KMS-11 (cell line): Measurements from ENCODE around the gene CACNA1D.

Experiments used
- H2AFZ ChIP-seq: fragments of 200-600 bp; sonication (generic); 2 replicates; pipeline ENCODE4 v1.6.1; 2016; ENCODE audit warnings: antibody characterized with exemption, mixed run types, low read depth
- H3K27ac ChIP-seq: fragments of 200-600 bp; sonication (generic); 2 replicates; pipeline ENCODE4 v1.6.1; 2016; ENCODE audit warnings: mild to moderate bottlenecking, mixed run types
- H3K27me3 ChIP-seq: fragments of 200-600 bp; sonication (generic); 2 replicates; pipeline ENCODE4 v1.6.1; 2017; ENCODE audit warnings: mild to moderate bottlenecking, low read depth, mixed run types, moderate library complexity; ENCODE audit not compliant: insufficient read depth
- H3K36me3 ChIP-seq: fragments of 200-600 bp; sonication (generic); 2 replicates; pipeline ENCODE4 v1.6.1; 2017; ENCODE audit warnings: mild to moderate bottlenecking, mixed run types; ENCODE audit not compliant: insufficient read depth
- H3K4me1 ChIP-seq: fragments of 200-600 bp; sonication (generic); 2 replicates; pipeline ENCODE4 v1.6.1; 2016; ENCODE audit warnings: mild to moderate bottlenecking, low read depth, mixed run types; ENCODE audit not compliant: poor library complexity, severe bottlenecking
- H3K4me2 ChIP-seq: fragments of 200-600 bp; sonication (generic); 2 replicates; pipeline ENCODE4 v1.7.0; 2016; ENCODE audit warnings: mild to moderate bottlenecking, mixed run types
- H3K4me3 ChIP-seq: fragments of 200-600 bp; sonication (generic); IDR thresholded peaks from 2 replicates; pipeline ENCODE4 v1.6.1; 2017; ENCODE audit warnings: low read depth, low read length, mixed read lengths; ENCODE audit not compliant: insufficient read depth
- H3K79me2 ChIP-seq: fragments of 200-600 bp; sonication (generic); 2 replicates; pipeline ENCODE4 v1.6.1; 2016; ENCODE audit warnings: low read depth, mixed run types; ENCODE audit not compliant: insufficient read depth
- H3K9ac ChIP-seq: fragments of 200-600 bp; sonication (generic); 2 replicates; pipeline ENCODE4 v1.6.1; 2016; ENCODE audit warnings: mild to moderate bottlenecking, mixed run types
- H4K20me1 ChIP-seq: fragments of 200-600 bp; sonication (generic); 2 replicates; pipeline ENCODE4 v1.6.1; 2016; ENCODE audit warnings: mild to moderate bottlenecking, mixed run types; ENCODE audit not compliant: insufficient read depth
- TF ChIP-seq, protein P1 (sequence below): fragments of 200-600 bp; sonication (generic); conservative IDR thresholded peaks from 2 replicates; pipeline ENCODE4 v1.6.1; 2017; ENCODE audit warnings: low read depth, mild to moderate bottlenecking, antibody characterized with exemption, low read length, moderate library complexity, mixed read lengths

The CACNA1D gene

DNA sequence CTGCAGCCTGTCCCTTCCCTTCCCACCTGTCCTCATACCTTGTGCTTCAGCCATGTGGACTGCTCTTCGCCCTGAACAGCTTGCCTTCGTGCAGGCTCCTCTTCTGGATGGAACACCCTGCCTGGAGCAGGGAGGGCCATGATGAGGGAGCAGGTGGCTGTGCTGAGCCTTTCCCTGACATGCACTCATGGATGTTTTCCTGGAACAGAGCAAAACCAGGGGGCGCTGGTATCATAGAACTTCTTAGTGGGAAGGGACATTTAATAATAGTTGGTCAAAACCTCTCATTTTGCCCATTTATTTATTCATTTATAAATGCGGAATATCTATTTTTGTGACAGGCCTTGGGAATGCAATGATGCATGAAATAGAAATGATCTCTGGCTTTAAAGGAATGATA lies 149.3 kb downstream of the CACNA1D start:
- no peak overlapping the region for H3K4me2 ChIP-seq
- no peak overlapping the region for H2AFZ ChIP-seq
- no peaks in the 10 kb centered on the region for H4K20me1 ChIP-seq
- no peaks in the 10 kb centered on the region for H3K4me1 ChIP-seq
- H3K27me3 ChIP-seq, result no peaks in the 10 kb centered on the region
- no peak overlapping the region for H3K9ac ChIP-seq
- no peaks in the 10 kb centered on the region for H3K79me2 ChIP-seq
- H3K4me3 ChIP-seq, result no peak overlapping the region
- H3K36me3 ChIP-seq, result no peaks in the 10 kb centered on the region
- TF ChIP-seq, protein P1, sequence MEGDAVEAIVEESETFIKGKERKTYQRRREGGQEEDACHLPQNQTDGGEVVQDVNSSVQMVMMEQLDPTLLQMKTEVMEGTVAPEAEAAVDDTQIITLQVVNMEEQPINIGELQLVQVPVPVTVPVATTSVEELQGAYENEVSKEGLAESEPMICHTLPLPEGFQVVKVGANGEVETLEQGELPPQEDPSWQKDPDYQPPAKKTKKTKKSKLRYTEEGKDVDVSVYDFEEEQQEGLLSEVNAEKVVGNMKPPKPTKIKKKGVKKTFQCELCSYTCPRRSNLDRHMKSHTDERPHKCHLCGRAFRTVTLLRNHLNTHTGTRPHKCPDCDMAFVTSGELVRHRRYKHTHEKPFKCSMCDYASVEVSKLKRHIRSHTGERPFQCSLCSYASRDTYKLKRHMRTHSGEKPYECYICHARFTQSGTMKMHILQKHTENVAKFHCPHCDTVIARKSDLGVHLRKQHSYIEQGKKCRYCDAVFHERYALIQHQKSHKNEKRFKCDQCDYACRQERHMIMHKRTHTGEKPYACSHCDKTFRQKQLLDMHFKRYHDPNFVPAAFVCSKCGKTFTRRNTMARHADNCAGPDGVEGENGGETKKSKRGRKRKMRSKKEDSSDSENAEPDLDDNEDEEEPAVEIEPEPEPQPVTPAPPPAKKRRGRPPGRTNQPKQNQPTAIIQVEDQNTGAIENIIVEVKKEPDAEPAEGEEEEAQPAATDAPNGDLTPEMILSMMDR, result no peak
- H3K27ac ChIP-seq, result no peak overlapping the region

DNA sequence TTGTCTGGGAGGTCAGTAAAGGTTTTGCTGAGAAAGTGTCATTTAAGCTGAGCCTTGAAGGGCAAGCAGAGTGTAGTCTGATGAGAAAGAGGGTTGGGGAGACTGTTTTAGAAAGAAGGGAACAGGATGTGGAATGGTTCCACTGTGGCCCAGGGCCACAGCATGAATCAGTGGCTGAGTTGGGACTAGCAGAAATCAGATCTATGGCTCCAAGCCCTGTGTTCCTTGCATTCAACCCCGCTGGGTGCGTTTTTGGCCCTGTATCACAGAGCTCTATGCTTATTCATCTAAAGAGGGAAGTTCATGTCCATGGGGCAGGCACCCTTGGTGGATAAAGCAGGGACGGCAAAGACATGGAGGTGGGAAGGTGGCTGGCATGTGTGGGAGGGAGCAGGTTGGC lies 151.3 kb downstream of the CACNA1D start:
- Histone ChIP-seq H3K79me2 (no peaks in the 10 kb centered on the region), H3K36me3 (no peaks in the 10 kb centered on the region), H3K27me3 (no peaks in the 10 kb centered on the region), H2AFZ (no peak overlapping the region), H3K4me2 (no peak overlapping the region), H3K27ac (no peak overlapping the region), H4K20me1 (no peaks in the 10 kb centered on the region), H3K4me1 (no peaks in the 10 kb centered on the region), H3K4me3 (no peak overlapping the region), H3K9ac (no peak overlapping the region)
- TF ChIP-seq, protein P1, result no peak

DNA sequence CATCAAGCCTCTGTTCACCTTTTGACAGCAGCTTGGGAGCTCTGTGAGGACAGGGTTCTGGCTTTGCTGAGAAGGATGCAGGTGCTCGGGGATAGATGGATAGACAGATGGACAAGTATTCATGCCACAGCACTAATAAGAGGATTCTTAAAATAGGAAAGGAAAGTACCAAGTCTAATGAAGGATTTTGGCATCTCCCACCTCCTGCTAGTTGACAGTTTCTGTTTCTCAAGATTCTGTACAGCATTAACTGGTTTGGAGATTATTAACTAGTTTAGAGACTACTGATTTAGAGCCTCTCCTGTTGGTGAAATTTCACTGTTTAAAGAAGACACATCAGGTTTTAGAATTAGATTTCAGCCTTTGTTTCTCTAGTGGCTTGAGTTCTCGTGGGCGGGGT lies 152.3 kb downstream of the CACNA1D start:
- H3K27ac ChIP-seq, result no peak overlapping the region
- no peaks in the 10 kb centered on the region for H3K4me1 ChIP-seq
- no peaks in the 10 kb centered on the region for H3K79me2 ChIP-seq
- TF ChIP-seq, protein P1, result no peak
- H3K36me3 ChIP-seq, result no peaks in the 10 kb centered on the region
- no peaks in the 10 kb centered on the region for H3K27me3 ChIP-seq
- H3K4me3 ChIP-seq, result no peak overlapping the region
- no peak overlapping the region for H3K9ac ChIP-seq
- H2AFZ ChIP-seq, result no peak overlapping the region
- H3K4me2 ChIP-seq, result no peak overlapping the region
- H4K20me1 ChIP-seq, result no peaks in the 10 kb centered on the region

DNA sequence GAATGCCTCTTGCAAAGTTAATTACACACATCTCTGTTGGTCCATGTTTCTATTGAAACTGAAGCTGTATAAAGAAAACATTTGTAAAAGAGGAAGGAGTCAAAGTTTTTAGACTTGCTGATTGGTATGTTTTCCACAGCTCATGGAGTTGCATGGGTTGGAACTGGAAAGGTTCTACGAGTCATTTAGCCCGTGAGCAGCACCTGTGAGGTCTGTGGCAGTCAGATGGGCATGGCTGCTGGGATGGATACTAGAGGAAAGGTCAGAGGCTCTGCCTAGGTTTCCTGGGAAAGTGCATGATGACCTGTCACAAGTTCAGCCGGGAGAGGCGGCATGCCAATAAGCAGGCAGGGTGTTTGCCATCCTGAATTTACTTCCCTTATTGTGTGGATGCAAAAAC lies 155.4 kb downstream of the CACNA1D start:
- Histone ChIP-seq H3K27ac (no peak overlapping the region), H3K4me2 (no peak overlapping the region), H3K27me3 (no peaks in the 10 kb centered on the region), H2AFZ (no peak overlapping the region), H4K20me1 (no peaks in the 10 kb centered on the region), H3K9ac (no peak overlapping the region), H3K4me1 (no peaks in the 10 kb centered on the region), H3K79me2 (no peaks in the 10 kb centered on the region), H3K4me3 (no peak overlapping the region), H3K36me3 (no peaks in the 10 kb centered on the region)
- TF ChIP-seq, protein P1, result no peak
